HCT116 (cell line): ENCODE data around the gene TMA7. TPM values are rescaled to one million over a fixed set of nuclear protein-coding genes. Genes with fewer than 3 reads are reported as not detected.

Source experiments
- ATAC-seq: fragments of 200-7000 bp; cut with Tn5 transposase; 2 replicates; pipeline ENCODE4 v1.9.1; 2020; ENCODE audit warnings: mild to moderate bottlenecking, moderate library complexity
- BruUV-seq: library from RNA; stranded (reverse); fragments of 400-500 nt; replicated peaks from 2 replicates; lab custom pipeline; 2021; lab: Mats Ljungman, UMichigan
- CTCF ChIA-PET: fragments of 300-600 bp; sonication (Branson Sonifier 250); formaldehyde crosslinking; loops from one replicate; lab custom pipeline; 2021; ENCODE audit warnings: antibody characterized with exemption; lab: Charles Lee
- POLR2A ChIA-PET: fragments of 300-600, 350-600 bp; sonication (Branson Sonifier 250); formaldehyde crosslinking; loops from one replicate; lab custom pipeline; 2021; ENCODE audit warnings: antibody characterized with exemption; lab: Charles Lee
- RAD21 ChIA-PET, 2 experiments: fragments of 300-600 bp; sonication (Branson Sonifier 250); formaldehyde crosslinking; loops; one replicate each; lab custom pipeline; 2023; ENCODE audit warnings: low total read pairs in 2 of 2; ENCODE audit not compliant: uncharacterized antibody in 2 of 2, unreplicated experiment in 2 of 2, low non-redundant PET in 1 of 2; lab: Charles Lee
- DNase-seq: peaks from one replicate; pipeline ENCODE4 v3.0.0-alpha.2; 2010; ENCODE audit warnings: low read depth, low spot score
- H2AFZ ChIP-seq: fragments of 200-600 bp; shearing (Covaris generic), sonication (generic); 2 replicates; pipeline ENCODE4 v1.6.1; 2017; ENCODE audit warnings: low read depth, mixed run types, mixed read lengths, antibody characterized with exemption, low read length; ENCODE audit not compliant: poor library complexity, severe bottlenecking
- H3K27ac ChIP-seq: 2 replicates; pipeline ENCODE4 v1.5.1; 2012; ENCODE audit warnings: low read depth, low read length
- H3K27me3 ChIP-seq: fragments of 200-600 bp; sonication (generic); 2 replicates; pipeline ENCODE4 v1.6.1; 2016; ENCODE audit warnings: mixed run types, low read length, mixed read lengths; ENCODE audit not compliant: insufficient read depth
- H3K36me3 ChIP-seq, 2 experiments: fragments of 200-500 bp in 1 of 2; fragments of 200-600 bp in 1 of 2; sonication (Bioruptor generic) in 1 of 2; sonication (generic) in 1 of 2; 2 replicates each; pipeline versions ENCODE4 v1.5.1 to v1.6.1; 2014 to 2016; ENCODE audit warnings: low read length in 2 of 2, inconsistent platforms in 1 of 2, mixed read lengths in 1 of 2, mixed run types in 1 of 2; ENCODE audit not compliant: insufficient read depth in 2 of 2, control insufficient read depth in 1 of 2
- H3K4me1 ChIP-seq, 2 experiments: fragments of 200-600 bp in 1 of 2; sonication (generic) in 1 of 2; 2 replicates each; pipeline versions ENCODE4 v1.5.1 to v1.6.1; 2012 to 2017; ENCODE audit warnings: low read length in 2 of 2, inconsistent platforms in 1 of 2, mild to moderate bottlenecking in 1 of 2, mixed read lengths in 1 of 2, mixed run types in 1 of 2, moderate library complexity in 1 of 2; ENCODE audit not compliant: insufficient read depth in 2 of 2, control insufficient read depth in 1 of 2
- H3K4me2 ChIP-seq: fragments of 200-600 bp; sonication (generic); 2 replicates; pipeline ENCODE4 v1.6.1; 2017; ENCODE audit warnings: mixed run types, low read length, mixed read lengths
- H3K4me3 ChIP-seq, 2 experiments: fragments of 200-600 bp in 1 of 2; sonication (generic) in 1 of 2; replicated peaks in 1 of 2; 2 replicates each; pipeline ENCODE4 v1.5.1; 2011 to 2016; ENCODE audit warnings: low read length in 2 of 2, control low read depth in 1 of 2, low read depth in 1 of 2, mild to moderate bottlenecking in 1 of 2, mixed read lengths in 1 of 2, mixed run types in 1 of 2
- H3K79me2 ChIP-seq: fragments of 200-600 bp; sonication (generic); 2 replicates; pipeline ENCODE4 v1.6.1; 2017; ENCODE audit warnings: mild to moderate bottlenecking, mixed run types, low read length, moderate library complexity, mixed read lengths; ENCODE audit not compliant: insufficient read depth
- H3K9ac ChIP-seq: fragments of 200-600 bp; sonication (generic); 2 replicates; pipeline ENCODE4 v1.6.1; 2016; ENCODE audit warnings: low read length, mixed read lengths
- H3K9me2 ChIP-seq: fragments of 200-600 bp; sonication (generic), shearing (Covaris generic); 2 replicates; pipeline ENCODE4 v1.6.1; 2017; ENCODE audit warnings: mixed run types, mild to moderate bottlenecking, moderate library complexity; ENCODE audit not compliant: insufficient read depth
- H3K9me3 ChIP-seq, 2 experiments: fragments of 200-500 bp in 1 of 2; fragments of 200-600 bp in 1 of 2; sonication (Bioruptor generic) in 1 of 2; sonication (generic) in 1 of 2; 2 replicates each; pipeline ENCODE4 v1.6.1; 2014 to 2017; ENCODE audit warnings: low read length in 2 of 2, mixed read lengths in 2 of 2, inconsistent platforms in 1 of 2, low read depth in 1 of 2, mild to moderate bottlenecking in 1 of 2, mixed run types in 1 of 2, moderate library complexity in 1 of 2; ENCODE audit not compliant: control insufficient read depth in 1 of 2, insufficient read depth in 1 of 2
- H4K20me1 ChIP-seq: fragments of 200-600 bp; sonication (generic), shearing (Covaris generic); 2 replicates; pipeline ENCODE4 v1.6.1; 2017; ENCODE audit warnings: mixed run types, mild to moderate bottlenecking, moderate library complexity; ENCODE audit not compliant: insufficient read depth
- CBX3 ChIP-seq: IDR thresholded peaks from 2 replicates; pipeline ENCODE4 v1.6.1; 2012; ENCODE audit warnings: low read depth
- CEBPB ChIP-seq: IDR thresholded peaks from 2 replicates; pipeline ENCODE4 v1.6.1; 2012; ENCODE audit warnings: low read depth
- EGR1 ChIP-seq: IDR thresholded peaks from 2 replicates; pipeline ENCODE4 v1.6.1; 2012; ENCODE audit warnings: low read depth
- EZH2phosphoT487 ChIP-seq: fragments of 200-600 bp; IDR thresholded peaks from 2 replicates; pipeline ENCODE4 v1.6.1; 2018; ENCODE audit warnings: antibody characterized with exemption, borderline replicate concordance
- FOSL1 ChIP-seq: IDR thresholded peaks from 2 replicates; pipeline ENCODE4 v1.6.1; 2012; ENCODE audit warnings: low read depth
- POLR2AphosphoS5 ChIP-seq: IDR thresholded peaks from 2 replicates; pipeline ENCODE4 v1.6.1; 2011; ENCODE audit warnings: mild to moderate bottlenecking, low read depth, low read length, moderate library complexity
- RAD21 ChIP-seq: IDR thresholded peaks from 2 replicates; pipeline ENCODE4 v1.6.1; 2012; ENCODE audit warnings: low read depth, mild to moderate bottlenecking
- SRF ChIP-seq: IDR thresholded peaks from 2 replicates; pipeline ENCODE4 v1.6.1; 2012; ENCODE audit warnings: low read depth
- TCF7L2 ChIP-seq: IDR thresholded peaks from 2 replicates; pipeline ENCODE4 v1.7.0; 2011; ENCODE audit warnings: borderline replicate concordance, inconsistent platforms; ENCODE audit not compliant: insufficient read depth, insufficient read length; ENCODE audit errors: extremely low read depth
- YY1 ChIP-seq: IDR thresholded peaks from 2 replicates; pipeline ENCODE4 v1.6.1; 2011; ENCODE audit warnings: low read length, low read depth, moderate library complexity, mild to moderate bottlenecking; ENCODE audit not compliant: insufficient replicate concordance; ENCODE audit errors: extremely low read depth
- ZNF274 ChIP-seq: fragments of 200-500 bp; sonication (Bioruptor generic); IDR thresholded peaks from 2 replicates; pipeline ENCODE4 v1.6.1; 2014; ENCODE audit warnings: mild to moderate bottlenecking, low read depth, low read length, inconsistent platforms
- intact Hi-C: fragments of 100-400 bp; cut with micrococcal nuclease; formaldehyde crosslinking; loops from 2 replicates; pipeline ENCODE4 v1.10.0; 2022
- total RNA-seq: library from RNA; stranded (reverse); gene quantifications from one replicate; pipeline ENCODE4 v1.2.1, GENCODE V29; 2021; ENCODE audit not compliant: unreplicated experiment
- TF ChIP-seq, protein P1 (sequence below): IDR thresholded peaks from 2 replicates; pipeline ENCODE4 v1.6.1; 2011; ENCODE audit warnings: mild to moderate bottlenecking, low read length, moderate library complexity; ENCODE audit not compliant: insufficient replicate concordance; ENCODE audit errors: extremely low read depth
- TF ChIP-seq, protein P2 (sequence below): IDR thresholded peaks from 2 replicates; pipeline ENCODE4 v1.6.1; 2012
- TF ChIP-seq, protein P3 (sequence below), 3 experiments: fragments of 200-600 bp in 1 of 3; sonication (generic) in 1 of 3; IDR thresholded peaks in 2 of 3; conservative IDR thresholded peaks in 1 of 3; 2 replicates each; pipeline ENCODE4 v1.5.1; 2012 to 2017; ENCODE audit warnings: low read depth in 2 of 3, low read length in 2 of 3, antibody characterized with exemption in 1 of 3, borderline replicate concordance in 1 of 3, control low read depth in 1 of 3, mild to moderate bottlenecking in 1 of 3, mixed read lengths in 1 of 3, mixed run types in 1 of 3, moderate library complexity in 1 of 3; ENCODE audit not compliant: insufficient read depth in 1 of 3

Gene TMA7
- total RNA-seq, 1 experiment from 2014 or later = 334 TPM

DNA sequence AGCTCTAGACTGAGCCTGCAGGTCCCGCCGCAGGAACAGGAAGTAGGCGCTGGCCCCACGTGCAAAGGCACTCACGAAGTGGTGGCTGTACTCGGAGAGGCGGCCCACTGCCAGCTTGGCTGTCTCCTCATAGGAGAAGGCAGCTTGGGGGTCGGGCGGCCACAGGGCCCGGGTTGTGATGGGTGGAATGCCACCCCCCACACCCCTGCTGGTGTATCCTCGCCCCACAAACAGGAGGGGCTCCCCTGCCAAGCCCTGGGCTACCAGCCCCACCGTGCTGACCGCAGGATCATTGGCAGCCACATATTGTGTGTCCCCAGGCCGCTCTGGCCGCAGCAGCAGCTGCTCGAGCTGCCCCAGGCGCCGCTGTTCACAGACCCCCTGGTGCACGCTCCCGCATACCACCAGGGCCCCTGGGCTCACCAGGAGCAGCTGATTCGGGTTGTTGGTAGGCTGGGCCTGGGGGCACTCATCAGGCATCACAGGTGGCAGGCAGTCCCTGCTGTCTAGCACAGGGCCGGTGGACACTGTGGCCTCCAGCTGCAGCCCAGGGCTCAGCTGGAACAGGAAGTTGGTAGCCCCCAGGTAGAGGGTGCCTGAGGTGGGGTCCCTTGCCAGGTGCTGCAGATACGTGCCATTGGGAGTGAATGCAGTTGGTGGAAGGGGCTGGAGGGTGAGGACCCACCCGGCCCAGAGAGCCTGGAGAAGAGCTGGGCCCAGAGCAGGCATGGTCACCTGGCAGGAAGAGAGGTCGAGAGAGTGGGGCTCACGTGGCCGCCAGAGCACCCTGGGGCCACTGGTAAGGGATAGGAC, 16.0 kb upstream of the TMA7 start:
- no peak overlapping the region for H3K4me3 ChIP-seq
- POLR2A ChIA-PET = no interaction called here
- RAD21 ChIA-PET = no interaction called here
- no peak overlapping the region for H3K27ac ChIP-seq
- H3K4me2 ChIP-seq = no peak overlapping the region
- no peaks in the 10 kb centered on the region for H4K20me1 ChIP-seq
- intact Hi-C loops = no loop called here
- H3K9ac ChIP-seq = no peak overlapping the region
- no TSS peak for BruUV-seq
- DNase-seq (no peak), ATAC-seq (no peak)
- H3K9me3 ChIP-seq = no peaks in the 10 kb centered on the region
- H3K79me2 ChIP-seq = no peaks in the 10 kb centered on the region; the same call in 1 of the 2 replicates
- no peak for TF ChIP-seq EGR1
- no peak for TF ChIP-seq CBX3
- H3K27me3 ChIP-seq = no peaks in the 10 kb centered on the region
- no peaks in the 10 kb centered on the region for H3K9me2 ChIP-seq
- no peak overlapping the region for H2AFZ ChIP-seq
- H3K36me3 ChIP-seq = no peaks in the 10 kb centered on the region
- H3K4me1 ChIP-seq = peaks cover 7 to 10% of the 10 kb centered on the region in 2 experiments
- CTCF ChIA-PET = interaction anchor here (1.0 to 3.5 kb wide), 2 partner anchors 9 to 12 kb away, joined by 4 to 18 read pairs; no protein-coding TSS in a partner anchor

DNA sequence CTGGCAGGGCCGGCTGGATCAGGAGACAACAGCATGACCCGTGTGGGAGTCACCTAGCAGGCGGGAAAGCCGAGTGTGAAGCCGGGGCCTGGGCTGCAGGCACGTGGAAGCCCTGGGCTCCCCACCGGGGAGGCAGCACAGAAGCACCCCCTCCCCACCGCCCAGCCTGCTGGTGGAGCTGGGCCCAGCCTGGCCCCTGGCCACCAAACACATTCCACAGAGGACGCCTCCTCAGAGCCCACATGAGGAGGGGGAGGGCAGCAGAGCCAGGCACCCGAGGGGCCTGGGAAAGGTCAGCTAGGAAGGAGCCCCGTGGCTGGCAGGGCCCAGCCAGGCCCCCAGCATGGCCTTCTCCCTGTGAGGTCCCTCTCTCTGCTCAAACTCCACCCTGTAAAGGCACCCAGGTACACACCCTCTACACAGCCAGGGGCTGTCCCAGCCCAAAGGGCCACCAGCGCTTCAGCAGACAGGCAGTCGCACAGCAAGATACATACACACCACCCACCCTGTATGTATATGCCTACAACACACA, 14.7 kb upstream of the TMA7 start:
- BruUV-seq = no TSS peak
- no peaks in the 10 kb centered on the region for H3K36me3 ChIP-seq
- ATAC-seq (no peak), DNase-seq (no peak)
- CTCF ChIA-PET = interaction anchor here (3.5 kb wide), 1 partner anchor 11 kb away, joined by 18 read pairs; no protein-coding TSS in a partner anchor
- no peaks in the 10 kb centered on the region for H3K27me3 ChIP-seq
- no peaks in the 10 kb centered on the region for H3K9me2 ChIP-seq
- intact Hi-C loops = no loop called here
- H3K4me2 ChIP-seq = no peak overlapping the region
- H3K9ac ChIP-seq = no peak overlapping the region
- no peaks in the 10 kb centered on the region for H4K20me1 ChIP-seq
- no peaks in the 10 kb centered on the region for H3K9me3 ChIP-seq
- H2AFZ ChIP-seq = no peak overlapping the region
- RAD21 ChIA-PET = no interaction called here
- no peak overlapping the region for H3K4me3 ChIP-seq
- no peak overlapping the region for H3K27ac ChIP-seq
- H3K4me1 ChIP-seq = peaks cover 11 to 18% of the 10 kb centered on the region in 2 experiments
- H3K79me2 ChIP-seq = no peaks in the 10 kb centered on the region; the same call in 1 of the 2 replicates
- POLR2A ChIA-PET = no interaction called here
- TF ChIP-seq EGR1 = no peak
- no peak for TF ChIP-seq SRF
- TF ChIP-seq, protein P1, sequence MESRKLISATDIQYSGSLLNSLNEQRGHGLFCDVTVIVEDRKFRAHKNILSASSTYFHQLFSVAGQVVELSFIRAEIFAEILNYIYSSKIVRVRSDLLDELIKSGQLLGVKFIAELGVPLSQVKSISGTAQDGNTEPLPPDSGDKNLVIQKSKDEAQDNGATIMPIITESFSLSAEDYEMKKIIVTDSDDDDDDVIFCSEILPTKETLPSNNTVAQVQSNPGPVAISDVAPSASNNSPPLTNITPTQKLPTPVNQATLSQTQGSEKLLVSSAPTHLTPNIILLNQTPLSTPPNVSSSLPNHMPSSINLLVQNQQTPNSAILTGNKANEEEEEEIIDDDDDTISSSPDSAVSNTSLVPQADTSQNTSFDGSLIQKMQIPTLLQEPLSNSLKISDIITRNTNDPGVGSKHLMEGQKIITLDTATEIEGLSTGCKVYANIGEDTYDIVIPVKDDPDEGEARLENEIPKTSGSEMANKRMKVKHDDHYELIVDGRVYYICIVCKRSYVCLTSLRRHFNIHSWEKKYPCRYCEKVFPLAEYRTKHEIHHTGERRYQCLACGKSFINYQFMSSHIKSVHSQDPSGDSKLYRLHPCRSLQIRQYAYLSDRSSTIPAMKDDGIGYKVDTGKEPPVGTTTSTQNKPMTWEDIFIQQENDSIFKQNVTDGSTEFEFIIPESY = no peak
- TF ChIP-seq, protein P2, sequence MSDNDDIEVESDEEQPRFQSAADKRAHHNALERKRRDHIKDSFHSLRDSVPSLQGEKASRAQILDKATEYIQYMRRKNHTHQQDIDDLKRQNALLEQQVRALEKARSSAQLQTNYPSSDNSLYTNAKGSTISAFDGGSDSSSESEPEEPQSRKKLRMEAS = no peak
- TF ChIP-seq TCF7L2 = no peak
- no peak for TF ChIP-seq CEBPB
- no peak for TF ChIP-seq POLR2AphosphoS5
- no peak for TF ChIP-seq RAD21
- TF ChIP-seq ZNF274 = no peak
- no peak for TF ChIP-seq EZH2phosphoT487
- TF ChIP-seq YY1 = no peak
- no peak for TF ChIP-seq FOSL1
- TF ChIP-seq, protein P3, sequence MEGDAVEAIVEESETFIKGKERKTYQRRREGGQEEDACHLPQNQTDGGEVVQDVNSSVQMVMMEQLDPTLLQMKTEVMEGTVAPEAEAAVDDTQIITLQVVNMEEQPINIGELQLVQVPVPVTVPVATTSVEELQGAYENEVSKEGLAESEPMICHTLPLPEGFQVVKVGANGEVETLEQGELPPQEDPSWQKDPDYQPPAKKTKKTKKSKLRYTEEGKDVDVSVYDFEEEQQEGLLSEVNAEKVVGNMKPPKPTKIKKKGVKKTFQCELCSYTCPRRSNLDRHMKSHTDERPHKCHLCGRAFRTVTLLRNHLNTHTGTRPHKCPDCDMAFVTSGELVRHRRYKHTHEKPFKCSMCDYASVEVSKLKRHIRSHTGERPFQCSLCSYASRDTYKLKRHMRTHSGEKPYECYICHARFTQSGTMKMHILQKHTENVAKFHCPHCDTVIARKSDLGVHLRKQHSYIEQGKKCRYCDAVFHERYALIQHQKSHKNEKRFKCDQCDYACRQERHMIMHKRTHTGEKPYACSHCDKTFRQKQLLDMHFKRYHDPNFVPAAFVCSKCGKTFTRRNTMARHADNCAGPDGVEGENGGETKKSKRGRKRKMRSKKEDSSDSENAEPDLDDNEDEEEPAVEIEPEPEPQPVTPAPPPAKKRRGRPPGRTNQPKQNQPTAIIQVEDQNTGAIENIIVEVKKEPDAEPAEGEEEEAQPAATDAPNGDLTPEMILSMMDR (IDR thresholded peaks at IDR 0.05 in 2 of 3, conservative IDR thresholded peaks at IDR 0.05 in 1 of 3; ENCODE audit: borderline replicate concordance in 1 of 3, insufficient read depth in 1 of 3, low read depth in 2 of 3, low read length in 2 of 3) = no peak
